GM18498 (cell line): ENCODE results near the gene PLCXD1.
"Not testable (repeated sequence)": the region's sequence is repeated elsewhere in the genome, so short reads cannot be mapped to it uniquely, and the experiment has no call there.

Experiments used
- ATAC-seq: cut with Tn5 transposase; IDR thresholded peaks from one replicate; pipeline ENCODE4 v1.9.1; 2021; ENCODE audit warnings: mild to moderate bottlenecking, moderate library complexity; ENCODE audit not compliant: unreplicated experiment

The PLCXD1 gene

GRCh38 chrX:349702-350101 lies 68.5 kb downstream of the PLCXD1 start:
- ATAC-seq: no peak

- no peak for ATAC-seq
Observed at GRCh38 chrX:350148-350533, 69.0 kb downstream of the PLCXD1 start.

GRCh38 chrX:350534-351323 lies 69.5 kb downstream of the PLCXD1 start:
- no peak for ATAC-seq

GRCh38 chrX:351324-351641 lies 70.1 kb downstream of the PLCXD1 start:
- ATAC-seq: not testable (repeated sequence)

- ATAC-seq: no peak
Observed at GRCh38 chrX:351736-352135, 70.6 kb downstream of the PLCXD1 start.

GRCh38 chrX:352181-352580 lies 71.0 kb downstream of the PLCXD1 start:
- ATAC-seq: no peak

- no peak for ATAC-seq
Observed at GRCh38 chrX:352582-353314, 71.6 kb downstream of the PLCXD1 start.
